H9 (cell line): ENCODE data around the gene ANXA4. TPM values are rescaled to one million over a fixed set of nuclear protein-coding genes. Genes with fewer than 3 reads are reported as not detected.

Source experiments
- DNase-seq: peaks from one replicate; pipeline ENCODE4 v3.0.0-alpha.2; 2017
- H2AFZ ChIP-seq: one replicate; pipeline ENCODE4 v1.6.1; 2013; ENCODE audit warnings: mild to moderate bottlenecking, low read length, control low read depth, moderate library complexity
- H2AK5ac ChIP-seq: 2 replicates; pipeline ENCODE4 v1.6.1; 2013; ENCODE audit warnings: low read length, control low read depth, mixed read lengths; ENCODE audit not compliant: insufficient read length
- H2BK120ac ChIP-seq: one replicate; pipeline ENCODE4 v1.6.1; 2013; ENCODE audit warnings: low read depth, mild to moderate bottlenecking, low read length, control low read depth, inconsistent platforms; ENCODE audit not compliant: poor library complexity, severe bottlenecking
- H2BK12ac ChIP-seq: 2 replicates; pipeline ENCODE4 v1.6.1; 2013; ENCODE audit warnings: low read length, control low read depth, mixed read lengths, low read depth; ENCODE audit not compliant: insufficient read length
- H2BK15ac ChIP-seq: 2 replicates; pipeline ENCODE4 v1.6.1; 2013; ENCODE audit warnings: low read depth, low read length, control low read depth
- H2BK20ac ChIP-seq: one replicate; pipeline ENCODE4 v1.6.1; 2013; ENCODE audit warnings: low read depth, mild to moderate bottlenecking, low read length, control low read depth, inconsistent platforms; ENCODE audit not compliant: poor library complexity, severe bottlenecking
- H2BK5ac ChIP-seq: 2 replicates; pipeline ENCODE4 v1.6.1; 2013; ENCODE audit warnings: low read length, control low read depth, mixed read lengths; ENCODE audit not compliant: insufficient read length
- H3K14ac ChIP-seq: 2 replicates; pipeline ENCODE4 v1.6.1; 2013; ENCODE audit warnings: low read length, control low read depth; ENCODE audit not compliant: insufficient read depth
- H3K18ac ChIP-seq: 2 replicates; pipeline ENCODE4 v1.6.1; 2013; ENCODE audit warnings: low read depth, mild to moderate bottlenecking, mixed read lengths, low read length, control low read depth; ENCODE audit not compliant: insufficient read length
- H3K23ac ChIP-seq: 2 replicates; pipeline ENCODE4 v1.6.1; 2013; ENCODE audit warnings: low read length, control low read depth, mixed read lengths, low read depth; ENCODE audit not compliant: insufficient read length
- H3K23me2 ChIP-seq: 2 replicates; pipeline ENCODE4 v1.6.1; 2013; ENCODE audit warnings: low read depth, mild to moderate bottlenecking, mixed read lengths, low read length, control low read depth; ENCODE audit not compliant: insufficient read length, poor library complexity, severe bottlenecking
- H3K27ac ChIP-seq: 2 replicates; pipeline ENCODE4 v1.5.1; 2013; ENCODE audit warnings: low read length, control low read depth, mixed read lengths, low read depth; ENCODE audit not compliant: insufficient read length
- H3K27me3 ChIP-seq: 2 replicates; pipeline ENCODE4 v1.6.1; 2013; ENCODE audit warnings: low read length, control low read depth, inconsistent platforms; ENCODE audit not compliant: insufficient read depth
- H3K4ac ChIP-seq: 2 replicates; pipeline ENCODE4 v1.6.1; 2013; ENCODE audit warnings: low read depth, mild to moderate bottlenecking, control low read depth, inconsistent platforms, low read length, moderate library complexity
- H3K4me1 ChIP-seq: 2 replicates; pipeline ENCODE4 v1.6.1; 2013; ENCODE audit warnings: low read length, control low read depth, inconsistent platforms; ENCODE audit not compliant: insufficient read depth
- H3K4me2 ChIP-seq: 2 replicates; pipeline ENCODE4 v1.6.1; 2013; ENCODE audit warnings: low read length, control low read depth, mixed read lengths; ENCODE audit not compliant: insufficient read length, insufficient read depth
- H3K56ac ChIP-seq: 2 replicates; pipeline ENCODE4 v1.6.1; 2013; ENCODE audit warnings: low read depth, mild to moderate bottlenecking, mixed read lengths, low read length, control low read depth; ENCODE audit not compliant: insufficient read length
- H3K79me1 ChIP-seq: 2 replicates; pipeline ENCODE4 v1.6.1; 2013; ENCODE audit warnings: low read depth, mild to moderate bottlenecking, moderate library complexity, low read length, control low read depth, inconsistent platforms; ENCODE audit not compliant: insufficient read depth, poor library complexity, severe bottlenecking
- H3K79me2 ChIP-seq: 2 replicates; pipeline ENCODE4 v1.6.1; 2013; ENCODE audit warnings: low read length, control low read depth, inconsistent platforms; ENCODE audit not compliant: insufficient read depth
- H3K9ac ChIP-seq: 2 replicates; pipeline ENCODE4 v1.6.1; 2013; ENCODE audit warnings: low read length, control low read depth, mixed read lengths; ENCODE audit not compliant: insufficient read length; ENCODE audit errors: extremely low read depth
- H3K9me3 ChIP-seq: one replicate; pipeline ENCODE4 v1.6.1; 2013; ENCODE audit warnings: low read depth, low read length, inconsistent platforms; ENCODE audit not compliant: control insufficient read depth
- H3T11ph ChIP-seq: one replicate; pipeline ENCODE4 v1.6.1; 2013; ENCODE audit warnings: mild to moderate bottlenecking, low read length, control low read depth, inconsistent platforms
- H4K20me1 ChIP-seq: one replicate; pipeline ENCODE4 v1.6.1; 2013; ENCODE audit not compliant: control insufficient read depth, insufficient read length, insufficient read depth
- H4K5ac ChIP-seq: 2 replicates; pipeline ENCODE4 v1.6.1; 2013; ENCODE audit warnings: low read depth, mild to moderate bottlenecking, mixed read lengths, low read length, control low read depth; ENCODE audit not compliant: insufficient read length
- H4K8ac ChIP-seq: replicated peaks from 2 replicates; pipeline ENCODE4 v1.6.1; 2013; ENCODE audit warnings: low read length, control low read depth, mixed read lengths, low read depth; ENCODE audit not compliant: insufficient read length
- H4K91ac ChIP-seq: 2 replicates; pipeline ENCODE4 v1.6.1; 2013; ENCODE audit warnings: low read depth, mild to moderate bottlenecking, moderate library complexity, mixed read lengths, low read length, control low read depth; ENCODE audit not compliant: insufficient read length
- H3K27ac Mint-ChIP-seq, 3 experiments: 2 replicates in 2 of 3; 3 replicates in 1 of 3; pipeline ENCODE4 v1.8.0; 2020 to 2021; ENCODE audit warnings: mixed read lengths in 3 of 3, mild to moderate bottlenecking in 1 of 3, moderate library complexity in 1 of 3
- H3K27me3 Mint-ChIP-seq: 2 replicates; pipeline ENCODE4 v1.8.0; 2021; ENCODE audit warnings: low read depth, mild to moderate bottlenecking, moderate library complexity, mixed read lengths
- H3K36me3 Mint-ChIP-seq, 3 experiments: 2 replicates in 2 of 3; 3 replicates in 1 of 3; pipeline ENCODE4 v1.8.0; 2020 to 2021; ENCODE audit warnings: low read depth in 3 of 3, mixed read lengths in 3 of 3; ENCODE audit not compliant: insufficient read depth in 1 of 3
- H3K4me1 Mint-ChIP-seq, 2 experiments: 2 replicates each; pipeline ENCODE4 v1.8.0; 2020; ENCODE audit warnings: mixed read lengths in 2 of 2
- H3K4me3 Mint-ChIP-seq, 2 experiments: 2 replicates in 1 of 2; 3 replicates in 1 of 2; pipeline ENCODE4 v1.8.0; 2020 to 2021; ENCODE audit warnings: mild to moderate bottlenecking in 2 of 2, mixed read lengths in 2 of 2, moderate library complexity in 1 of 2
- H3K9me3 Mint-ChIP-seq, 2 experiments: 2 replicates in 1 of 2; 3 replicates in 1 of 2; pipeline ENCODE4 v1.8.0; 2020; ENCODE audit warnings: mild to moderate bottlenecking in 2 of 2, mixed read lengths in 2 of 2, moderate library complexity in 1 of 2
- CTCF ChIP-seq: fragments of 200-600 bp; sonication (generic); conservative IDR thresholded peaks from 3 replicates; pipeline ENCODE4 v1.8.0; 2021; ENCODE audit warnings: antibody characterized with exemption, mild to moderate bottlenecking
- WGBS: extraction: QIAGEN DNeasy Blood & Tissue Kit; methylation state at CpG from one replicate; pipeline ENCODE4 v1.1.7; 2013; ENCODE audit warnings: missing lambda C conversion rate, low lambda C conversion rate, mixed read lengths; ENCODE audit not compliant: insufficient read length; ENCODE audit errors: extremely low coverage; 5-methylcytosine and 5-hydroxymethylcytosine counted together
- total RNA-seq: library from RNA; stranded (reverse); gene quantifications from 2 replicates; pipeline ENCODE4 v1.2.1, GENCODE V29; 2021

ANXA4 gene
- total RNA-seq, 1 experiment from 2014 or later, result 14.4 TPM

GRCh38 chr2:69723791-69724190 is 18.1 kb upstream of the ANXA4 start:
- Mint-ChIP-seq H3K27me3 (no peaks in the 10 kb centered on the region), H3K4me1 (peaks cover 5 to 14% of the 10 kb centered on the region in 2 experiments), H3K36me3 (no peaks in the 10 kb centered on the region), H3K9me3 (no peaks in the 10 kb centered on the region), H3K27ac (no peak overlapping the region), H3K4me3 (no peak overlapping the region)
- Histone ChIP-seq H2BK12ac (no peak overlapping the region), H2BK120ac (no peak overlapping the region), H3K4ac (no peak overlapping the region), H3K4me1 (no peaks in the 10 kb centered on the region), H3K23me2 (peaks cover 3% of the 10 kb centered on the region), H3K9ac (no peak overlapping the region), H3K14ac (no peak overlapping the region), H2AK5ac (no peak overlapping the region), H3K79me1 (no peaks in the 10 kb centered on the region), H2BK15ac (no peak overlapping the region), H4K91ac (no peak overlapping the region), H3K27ac (no peak overlapping the region), H3K79me2 (no peaks in the 10 kb centered on the region), H4K20me1 (no peaks in the 10 kb centered on the region), H3K56ac (no peak overlapping the region), H4K5ac (no peak overlapping the region), H2BK20ac (no peak overlapping the region), H3K18ac (no peak overlapping the region), H3T11ph (no peak overlapping the region), H3K9me3 (no peaks in the 10 kb centered on the region), H3K23ac (no peak overlapping the region), H2AFZ (no peak overlapping the region), H2BK5ac (no peak overlapping the region), H3K27me3 (no peaks in the 10 kb centered on the region), H4K8ac (no peak overlapping the region), H3K4me2 (no peak overlapping the region)
- TF ChIP-seq CTCF, result no peak
- WGBS, result no CpG with 5 or more reads among the region's 14 CpGs
- no peak for DNase-seq
